HuH-7.5 (cell line): ENCODE results near the gene SRGAP2.
"Not testable (repeated sequence)": the region's sequence is repeated elsewhere in the genome, so short reads cannot be mapped to it uniquely, and the experiment has no call there.

Experiments
- DNase-seq: peaks from one replicate; pipeline ENCODE4 v3.0.0; 2011; ENCODE audit warnings: low spot score

Gene SRGAP2

GRCh38 chr1:206203364-206204158, at the start of gene SRGAP2:
TSS of gene SRGAP2 (plus strand) at chr1:206203541. CDS start at chr1:206205971, 2,430 bp downstream.
- DNase-seq = not testable (repeated sequence)

- DNase-seq = not testable (repeated sequence)
Measured at GRCh38 chr1:206167350-206168029, 35.9 kb upstream of the SRGAP2 start.

- DNase-seq = not testable (repeated sequence)
Measured at GRCh38 chr1:206169794-206170193, 33.5 kb upstream of the SRGAP2 start.

DNA sequence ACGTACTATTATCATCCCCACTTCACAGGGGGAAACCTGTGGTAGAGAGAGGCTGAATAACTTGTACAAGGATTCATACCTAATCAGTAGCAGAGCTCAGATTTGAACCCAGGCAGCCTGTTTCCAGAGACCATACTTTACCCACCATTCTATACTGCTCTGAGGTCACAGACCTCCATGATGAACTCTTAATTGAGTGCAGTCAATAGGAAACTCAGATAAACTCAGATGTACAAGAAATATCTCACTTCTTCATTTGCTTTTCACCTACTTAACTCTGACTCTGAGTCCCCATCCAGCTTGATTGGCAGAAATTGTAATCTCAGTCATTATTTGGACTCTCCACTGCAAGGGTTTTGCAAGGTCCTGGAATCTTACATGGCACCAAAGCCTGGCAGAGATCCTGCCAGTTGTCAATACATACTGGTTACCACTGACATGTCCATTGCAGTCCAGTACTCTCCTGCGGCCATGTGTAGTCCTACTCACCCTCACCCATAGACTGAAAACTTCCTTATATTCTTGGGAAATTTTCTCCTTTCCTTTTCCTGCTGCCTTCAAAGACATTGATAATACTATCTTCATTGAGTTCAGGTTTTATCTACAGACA, 30.1 kb upstream of the SRGAP2 start:
- not testable (repeated sequence) for DNase-seq

GRCh38 chr1:206174182-206174868, 29.0 kb upstream of the SRGAP2 start:
- DNase-seq = not testable (repeated sequence)

GRCh38 chr1:206175459-206176113, 27.8 kb upstream of the SRGAP2 start:
- DNase-seq = not testable (repeated sequence)

GRCh38 chr1:206176114-206176502, 27.2 kb upstream of the SRGAP2 start:
- DNase-seq = not testable (repeated sequence)

GRCh38 chr1:206178061-206178989, 25.0 kb upstream of the SRGAP2 start:
- not testable (repeated sequence) for DNase-seq

GRCh38 chr1:206179666-206180065, 23.7 kb upstream of the SRGAP2 start:
- not testable (repeated sequence) for DNase-seq

DNA sequence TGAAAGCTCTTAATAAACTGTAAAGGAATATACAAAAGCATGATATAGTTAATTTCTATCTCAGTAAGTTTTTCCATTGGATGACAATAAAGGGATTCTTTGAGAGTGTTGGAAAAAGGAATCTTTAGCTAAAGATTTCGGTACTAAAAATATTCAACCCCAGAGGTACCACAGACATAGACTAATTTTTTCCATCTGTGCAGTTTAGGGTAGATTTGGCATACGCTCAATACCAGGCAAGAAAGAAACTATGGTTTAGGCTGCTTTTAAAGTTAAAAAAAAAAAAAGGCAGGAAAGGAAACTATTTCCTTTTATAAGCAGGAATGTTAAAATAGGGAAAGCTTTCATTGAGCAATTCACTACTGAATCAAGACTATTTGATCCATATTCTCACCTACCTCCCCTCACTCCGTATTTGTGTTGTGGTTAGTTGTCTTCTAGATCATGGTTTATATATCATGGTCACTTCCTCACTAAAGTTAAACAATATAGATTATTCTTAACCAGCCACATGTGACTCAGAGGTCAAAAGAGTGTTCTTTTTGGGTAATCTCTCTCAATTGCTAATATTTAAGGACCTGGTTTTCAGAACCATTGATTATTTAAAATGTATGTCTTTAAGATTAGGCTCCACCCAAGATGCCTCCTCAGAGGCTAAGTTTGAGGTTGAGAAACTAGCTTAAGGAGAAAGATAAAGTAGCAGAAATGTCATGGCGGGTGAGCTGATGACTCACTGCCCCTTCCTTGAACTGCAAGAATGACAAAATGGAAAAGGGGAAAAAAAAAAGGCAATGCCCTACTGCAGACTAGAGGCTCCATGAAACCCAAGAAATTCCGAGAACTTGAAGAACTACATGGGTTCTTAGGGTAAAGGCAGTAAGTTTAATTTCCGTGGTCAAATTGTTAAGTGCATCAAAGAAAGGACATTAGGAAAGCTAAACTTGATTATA, 20.7 kb upstream of the SRGAP2 start:
- DNase-seq = not testable (repeated sequence)

GRCh38 chr1:206183788-206184187, 19.6 kb upstream of the SRGAP2 start:
- not testable (repeated sequence) for DNase-seq

DNA sequence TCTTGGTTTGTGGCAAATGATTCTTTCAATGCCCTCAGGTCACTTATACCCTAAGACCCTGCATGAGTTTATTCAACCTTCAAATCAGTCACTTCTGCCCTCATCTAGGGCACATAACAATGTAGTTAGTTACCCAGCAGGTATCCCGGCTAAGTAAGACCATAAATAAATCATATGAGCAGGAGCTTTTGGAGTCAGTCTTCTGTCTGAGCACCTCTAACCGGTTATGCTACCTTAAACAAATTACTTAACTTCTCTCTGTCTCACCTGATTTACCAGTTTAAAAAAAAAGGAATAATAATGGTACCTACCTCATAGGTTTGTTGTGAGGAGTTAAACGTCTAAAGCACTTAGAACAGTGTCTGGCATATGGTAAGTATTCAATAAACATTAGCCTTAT, 17.6 kb upstream of the SRGAP2 start:
- DNase-seq = not testable (repeated sequence)

- DNase-seq = not testable (repeated sequence)
Measured at GRCh38 chr1:206186826-206187225, 16.5 kb upstream of the SRGAP2 start.

DNA sequence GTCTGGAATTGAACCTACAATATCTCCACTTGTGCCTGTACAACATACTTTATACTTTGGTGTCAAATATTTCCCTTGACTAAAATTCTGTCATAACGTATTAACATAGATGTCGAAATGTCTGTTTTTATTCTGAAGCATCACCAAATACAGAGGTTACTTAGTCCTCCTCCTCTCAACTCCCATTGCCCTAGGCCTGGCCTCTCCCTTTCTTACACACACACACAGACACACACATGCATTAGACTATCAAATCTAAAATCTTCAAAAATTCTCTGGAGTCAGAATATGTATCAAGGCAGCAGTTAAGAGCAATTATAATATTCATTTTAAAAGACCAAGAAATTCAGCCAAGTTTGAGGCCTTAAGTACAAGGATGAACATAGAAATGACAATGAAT, 8.2 kb upstream of the SRGAP2 start:
- DNase-seq = not testable (repeated sequence)

GRCh38 chr1:206196748-206197424, 6.5 kb upstream of the SRGAP2 start:
- DNase-seq = not testable (repeated sequence)

DNA sequence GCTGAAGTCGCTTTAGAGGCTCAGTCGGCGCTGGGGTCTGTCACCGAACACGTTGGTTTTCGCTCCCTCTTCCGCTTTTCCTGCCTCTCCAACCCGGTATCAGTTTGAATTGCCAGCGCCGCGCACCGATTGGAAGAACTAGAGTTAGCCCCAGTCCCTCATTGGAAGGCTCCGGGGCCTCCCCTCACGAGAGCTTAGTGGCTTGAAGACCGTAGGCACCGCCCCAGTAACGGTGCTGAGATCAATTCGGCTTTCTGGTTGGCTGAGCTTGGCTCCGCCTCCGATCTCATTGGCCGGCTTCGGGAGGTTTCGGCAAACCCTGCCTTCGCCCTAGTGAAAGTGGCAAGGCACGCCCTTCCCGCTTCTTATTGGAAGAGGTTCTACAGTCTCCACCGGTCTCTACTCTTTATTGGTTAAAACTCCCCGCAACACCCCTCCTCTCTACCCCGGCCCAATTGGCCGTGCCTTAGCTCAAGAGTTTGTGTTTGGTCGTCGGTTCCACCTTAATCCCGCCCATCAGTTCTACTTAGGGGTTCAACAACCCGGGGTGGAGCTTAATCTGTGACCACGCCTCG, 465 bp upstream of the SRGAP2 start, which contains the start of gene FAM72A:
Gene FAM72A (minus strand): TSS at position 51 of the 575 bp plus-strand sequence. CDS start 814 bp downstream, outside the sequence.
- DNase-seq = peak; percentile 44

DNA sequence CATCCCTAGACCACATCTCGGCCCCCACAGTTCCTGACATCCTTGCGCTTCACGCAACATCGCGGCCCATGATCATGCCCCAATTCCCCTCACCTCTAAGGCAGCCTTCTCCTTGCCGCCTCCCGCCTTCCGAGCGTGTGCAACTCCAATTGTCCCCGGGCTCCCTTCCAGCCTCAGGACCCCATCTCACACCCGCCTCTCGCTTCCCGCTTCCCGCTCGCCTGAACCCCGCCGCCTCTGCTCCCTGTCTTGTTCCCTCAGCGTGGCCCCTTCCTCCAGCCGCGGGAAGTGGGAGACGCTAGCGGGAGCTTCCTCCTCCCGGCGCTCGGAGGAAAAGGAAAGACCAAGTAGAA, 794 bp downstream of the SRGAP2 start:
- not testable (repeated sequence) for DNase-seq

DNA sequence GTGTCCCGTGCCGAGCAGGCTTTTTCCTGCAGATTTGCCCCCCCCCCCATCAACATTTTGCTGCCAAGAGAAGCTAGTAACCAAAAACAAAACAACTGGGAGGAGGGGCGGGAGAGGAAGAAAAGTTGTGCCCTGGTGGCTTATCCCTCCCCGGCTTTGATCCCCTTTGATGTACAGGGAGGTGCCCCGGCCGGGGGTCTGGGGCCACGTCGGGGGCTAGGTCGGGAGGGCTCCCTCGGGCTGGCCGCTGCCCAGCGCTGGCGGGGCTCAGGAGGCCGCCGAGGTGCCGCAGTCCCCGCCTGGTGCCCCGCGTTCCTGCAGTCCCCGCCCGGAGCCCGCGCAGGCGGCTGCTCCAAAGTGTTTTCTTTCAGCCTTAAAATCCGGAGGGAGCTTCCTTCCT, 1.5 kb downstream of the SRGAP2 start:
- not testable (repeated sequence) for DNase-seq
